Left lung (tissue), 10 donors: ENCODE measurements around the gene CCDC174. TPM values are rescaled to one million over a fixed set of nuclear protein-coding genes. Genes with fewer than 3 reads are reported as not detected.

Source experiments
- ATAC-seq: fragments of 200-7000 bp; cut with Tn5 transposase; one replicate; pipeline ENCODE4 v1.9.1; 2020; ENCODE audit warnings: moderate library complexity
- DNase-seq, 4 donors: peaks; one replicate each; pipeline ENCODE4 v3.0.0-alpha.2; 2013 to 2020
- H3K27ac ChIP-seq, 2 donors: fragments of 200-600 bp; sonication (generic) in 1 of 2; one replicate each; pipeline versions ENCODE4 v1.5.0 to v1.8.0; 2020 to 2021
- H3K27me3 ChIP-seq, 2 donors: fragments of 200-600 bp; sonication (generic) in 1 of 2; one replicate each; pipeline versions ENCODE4 v1.5.0 to v1.8.0; 2020 to 2021
- H3K36me3 ChIP-seq, 2 donors: fragments of 200-600 bp; sonication (generic) in 1 of 2; one replicate each; pipeline versions ENCODE4 v1.5.0 to v1.8.0; 2020 to 2021
- H3K4me1 ChIP-seq, 2 donors: fragments of 200-600 bp; one replicate each; pipeline ENCODE4 v1.8.0; 2021
- H3K4me3 ChIP-seq, 2 donors: fragments of 200-600 bp; sonication (generic) in 1 of 2; one replicate each; pipeline versions ENCODE4 v1.5.0 to v1.8.0; 2020 to 2021; ENCODE audit warnings: mild to moderate bottlenecking in 1 of 2
- H3K9me3 ChIP-seq, 2 donors: fragments of 200-600 bp; sonication (generic) in 1 of 2; one replicate each; pipeline versions ENCODE4 v1.5.0 to v1.8.0; 2020 to 2021
- intact Hi-C, 2 donors: fragments of 100-400 bp; cut with DNase I; formaldehyde crosslinking; loops; one replicate each; pipeline versions ENCODE4 v1.11.2 to v1.14.2; 2022
- polyA plus RNA-seq, 6 donors: library from polyadenylated mRNA; unstranded; fragments of 120-200 nt; gene quantifications; one replicate each; pipeline ENCODE4 v1.2.1, GENCODE V29; 2013; ENCODE audit not compliant: insufficient read length in 6 of 6
- total RNA-seq, 2 donors: library from RNA; stranded (reverse); fragmentation: NEBNext Ultra II Directional; extraction: Animal tissue kit (Norgen Biotek cat#: 25700); gene quantifications; one replicate each; pipeline ENCODE4 v1.2.1, GENCODE V29; 2021
- TF ChIP-seq, protein P1 (sequence below), 2 donors: fragments of 200-600 bp; sonication (generic) in 1 of 2; IDR thresholded peaks; one replicate each; pipeline versions ENCODE4 v1.5.0 to v1.8.0; 2021; ENCODE audit warnings: antibody characterized with exemption in 2 of 2
- donor health status: DM: no; HTN: yes; CAD: no.
- donor health status: DM: no; HTN: no; CAD: no.

Gene CCDC174
- total and polyA plus RNA-seq, 8 donors, result 13.3 to 42.2 (median 34.2) TPM

DNA sequence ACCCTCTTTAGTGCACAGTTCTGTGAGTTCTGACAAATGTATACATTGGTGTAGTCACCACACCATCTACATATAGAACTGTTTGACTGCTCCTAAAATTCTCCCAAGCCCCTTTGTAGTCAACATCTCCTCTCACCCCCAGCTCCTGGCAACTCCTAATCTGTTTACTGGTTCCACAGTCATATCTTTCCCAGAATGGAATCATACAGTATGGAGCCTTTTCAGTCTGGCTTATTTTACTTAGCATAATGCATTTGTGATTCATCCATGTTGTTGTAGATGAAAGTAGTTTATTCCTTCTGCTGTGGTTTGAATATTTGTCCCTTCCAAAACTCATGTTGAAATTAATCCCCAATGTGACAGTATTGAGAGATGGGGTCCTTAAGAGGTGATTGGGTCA lies 41.6 kb upstream of the CCDC174 start:
- Histone ChIP-seq H3K36me3 (no peaks in the 10 kb centered on the region), H3K27ac (no peak overlapping the region), H3K4me1 (no peaks in the 10 kb centered on the region), H3K9me3 (no peaks in the 10 kb centered on the region), H3K4me3 (no peak overlapping the region), H3K27me3 (peaks cover 0 to 56% of the 10 kb centered on the region in 2 donors)
- TF ChIP-seq, protein P1, sequence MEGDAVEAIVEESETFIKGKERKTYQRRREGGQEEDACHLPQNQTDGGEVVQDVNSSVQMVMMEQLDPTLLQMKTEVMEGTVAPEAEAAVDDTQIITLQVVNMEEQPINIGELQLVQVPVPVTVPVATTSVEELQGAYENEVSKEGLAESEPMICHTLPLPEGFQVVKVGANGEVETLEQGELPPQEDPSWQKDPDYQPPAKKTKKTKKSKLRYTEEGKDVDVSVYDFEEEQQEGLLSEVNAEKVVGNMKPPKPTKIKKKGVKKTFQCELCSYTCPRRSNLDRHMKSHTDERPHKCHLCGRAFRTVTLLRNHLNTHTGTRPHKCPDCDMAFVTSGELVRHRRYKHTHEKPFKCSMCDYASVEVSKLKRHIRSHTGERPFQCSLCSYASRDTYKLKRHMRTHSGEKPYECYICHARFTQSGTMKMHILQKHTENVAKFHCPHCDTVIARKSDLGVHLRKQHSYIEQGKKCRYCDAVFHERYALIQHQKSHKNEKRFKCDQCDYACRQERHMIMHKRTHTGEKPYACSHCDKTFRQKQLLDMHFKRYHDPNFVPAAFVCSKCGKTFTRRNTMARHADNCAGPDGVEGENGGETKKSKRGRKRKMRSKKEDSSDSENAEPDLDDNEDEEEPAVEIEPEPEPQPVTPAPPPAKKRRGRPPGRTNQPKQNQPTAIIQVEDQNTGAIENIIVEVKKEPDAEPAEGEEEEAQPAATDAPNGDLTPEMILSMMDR (IDR thresholded peaks at IDR 0.05), result no peak
- intact Hi-C loops, result no loop called here
- ATAC-seq (no peak), DNase-seq (no peak)

DNA sequence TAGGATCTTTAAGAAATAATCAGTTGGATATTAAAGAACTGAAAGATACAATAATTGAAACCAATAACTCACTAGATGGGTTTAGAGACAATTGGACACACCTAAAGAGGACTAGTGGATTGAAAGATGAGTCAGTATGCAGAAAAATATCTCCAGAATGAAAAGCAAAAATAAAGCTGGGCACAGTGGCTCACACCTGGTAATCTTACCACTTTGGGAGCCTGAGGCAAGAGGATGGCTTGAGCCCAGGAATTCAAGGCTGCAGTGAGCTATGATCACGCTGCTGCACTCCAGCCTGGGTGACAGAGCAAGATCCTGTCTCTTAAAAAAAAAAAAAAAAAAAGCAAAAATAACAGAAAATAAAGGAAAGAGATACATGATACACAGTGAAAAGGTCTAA lies 37.4 kb upstream of the CCDC174 start:
- H3K4me1 ChIP-seq, result no peaks in the 10 kb centered on the region
- intact Hi-C loops, result no loop called here
- ATAC-seq, result no peak
- no peaks in the 10 kb centered on the region for H3K36me3 ChIP-seq
- H3K27me3 ChIP-seq, result peaks cover 0 to 48% of the 10 kb centered on the region in 2 donors
- TF ChIP-seq, protein P1 (IDR thresholded peaks at IDR 0.05), result no peak
- H3K4me3 ChIP-seq, result no peak overlapping the region
- H3K27ac ChIP-seq, result no peak overlapping the region
- no peak for DNase-seq
- H3K9me3 ChIP-seq, result no peaks in the 10 kb centered on the region

DNA sequence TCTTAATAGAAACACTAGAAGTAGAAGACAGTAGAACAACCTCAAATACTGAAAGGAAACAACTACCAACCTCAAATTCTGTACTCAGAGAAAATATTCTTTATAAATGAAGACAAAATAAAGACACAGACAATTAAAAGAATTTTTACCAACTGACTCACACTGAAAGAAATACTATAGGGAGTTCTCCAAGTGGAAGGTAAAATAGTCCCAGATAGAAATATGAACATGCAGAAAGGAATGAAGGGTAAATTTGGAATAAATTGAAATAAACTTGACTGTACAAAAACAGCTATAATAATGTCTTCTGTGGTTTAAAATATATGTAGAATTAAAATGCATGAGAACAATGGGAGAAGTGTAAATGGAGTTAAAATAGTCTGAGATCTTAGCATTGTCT lies 36.7 kb upstream of the CCDC174 start:
- peaks cover 0 to 41% of the 10 kb centered on the region in 2 donors for H3K27me3 ChIP-seq
- intact Hi-C loops, result no loop called here
- H3K4me3 ChIP-seq, result no peak overlapping the region
- no peak overlapping the region for H3K27ac ChIP-seq
- DNase-seq, result no peak
- ATAC-seq, result no peak
- H3K4me1 ChIP-seq, result no peaks in the 10 kb centered on the region
- no peaks in the 10 kb centered on the region for H3K9me3 ChIP-seq
- no peaks in the 10 kb centered on the region for H3K36me3 ChIP-seq
- TF ChIP-seq, protein P1 (IDR thresholded peaks at IDR 0.05), result no peak

DNA sequence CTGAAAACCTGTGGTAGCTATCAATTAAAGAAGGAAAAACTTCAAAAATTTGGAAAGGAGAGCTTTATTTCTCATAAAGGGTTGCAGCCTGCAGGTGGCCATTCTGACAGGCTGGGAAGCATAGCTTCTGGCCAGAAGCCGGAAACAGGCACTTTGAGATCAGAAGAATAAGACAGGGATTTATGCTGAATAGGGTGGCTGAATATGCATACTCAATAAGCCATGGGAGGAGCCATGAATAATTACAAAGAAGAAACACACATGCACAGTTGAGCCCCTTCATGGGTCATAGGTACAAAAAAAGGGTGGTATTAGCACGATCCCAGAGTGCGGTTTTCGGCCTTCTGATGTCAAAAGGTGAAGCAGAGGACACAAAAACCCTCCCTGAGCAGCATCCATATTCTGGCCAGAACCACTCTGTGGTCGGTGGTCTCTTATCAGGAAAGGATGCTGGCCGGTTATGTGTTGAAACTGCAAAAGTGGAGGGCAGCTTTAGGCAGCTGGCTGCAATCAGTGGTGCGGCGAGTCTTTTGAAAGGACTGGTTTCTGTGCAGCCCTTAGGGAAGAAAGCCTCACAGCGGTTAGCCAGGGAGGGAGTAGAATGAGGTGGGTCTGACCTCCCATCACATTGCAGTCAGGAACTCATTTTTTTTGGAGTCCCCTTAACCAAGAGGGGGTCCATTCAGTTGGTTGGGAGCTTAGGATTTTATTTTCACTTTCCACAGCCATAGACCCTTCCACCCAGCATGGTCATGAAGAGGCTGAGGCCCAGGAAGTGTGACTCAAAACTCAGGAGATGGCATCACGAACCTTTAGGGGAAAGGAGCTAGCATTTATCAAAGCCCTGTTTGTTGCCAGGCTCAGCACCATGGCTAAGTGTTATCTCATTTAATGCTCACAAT lies 34.7 kb upstream of the CCDC174 start:
- intact Hi-C loops, result no loop called here
- DNase-seq, result peak in 1 of 4 donors; percentile 19
- no peaks in the 10 kb centered on the region for H3K36me3 ChIP-seq

GRCh38 chr3:14617508-14618023 lies 34.0 kb upstream of the CCDC174 start:
- Histone ChIP-seq H3K4me3 (no peak overlapping the region), H3K36me3 (no peaks in the 10 kb centered on the region), H3K27ac (no peak overlapping the region), H3K27me3 (peaks cover 0 to 23% of the 10 kb centered on the region in 2 donors), H3K9me3 (no peaks in the 10 kb centered on the region), H3K4me1 (no peaks in the 10 kb centered on the region)
- TF ChIP-seq, protein P1 (IDR thresholded peaks at IDR 0.05), result no peak
- intact Hi-C loops, result no loop called here
- no peak for DNase-seq
- no peak for ATAC-seq

More for the DNA sequence above, 34.7 kb upstream of the CCDC174 start:
- Histone ChIP-seq H3K27me3 (peaks cover 0 to 23% of the 10 kb centered on the region in 2 donors), H3K4me1 (no peaks in the 10 kb centered on the region), H3K27ac (no peak overlapping the region), H3K4me3 (no peak overlapping the region), H3K9me3 (no peaks in the 10 kb centered on the region)
- TF ChIP-seq, protein P1 (IDR thresholded peaks at IDR 0.05), result no peak
- ATAC-seq, result no peak
